BLaER1 treated with 17β-estradiol and CSF1 and Interleukin-3, amounts not matched to agents 10 nM and 100 nM (cell line): ENCODE results near the gene PAEP.
A peak's percentile ranks its signal among the peaks of the same experiment; 100 is the strongest.

ENCODE experiments used
- H3K27ac ChIP-seq, 11 experiments: shearing (Covaris generic); formaldehyde crosslinking; 2 replicates each; pipeline ENCODE4 v1.8.1; 2022
- H3K27me3 ChIP-seq, 11 experiments: shearing (Covaris generic); formaldehyde crosslinking; 2 replicates each; pipeline ENCODE4 v1.8.1; 2022
- H3K36me3 ChIP-seq, 11 experiments: shearing (Covaris generic); formaldehyde crosslinking; 2 replicates each; pipeline ENCODE4 v1.8.1; 2022
- H3K4me1 ChIP-seq, 10 experiments: shearing (Covaris generic); formaldehyde crosslinking; 2 replicates each; pipeline ENCODE4 v1.8.1; 2022
- H3K4me2 ChIP-seq, 11 experiments: shearing (Covaris generic); formaldehyde crosslinking; 2 replicates each; pipeline ENCODE4 v1.8.1; 2022
- H3K4me3 ChIP-seq, 10 experiments: shearing (Covaris generic); formaldehyde crosslinking; 2 replicates each; pipeline ENCODE4 v1.8.1; 2022
- H3K9ac ChIP-seq, 11 experiments: shearing (Covaris generic); formaldehyde crosslinking; 2 replicates each; pipeline ENCODE4 v1.8.1; 2022
- H3K9me3 ChIP-seq, 11 experiments: shearing (Covaris generic); formaldehyde crosslinking; replicated peaks in 1 of 11; 2 replicates each; pipeline ENCODE4 v1.8.1; 2022
- H4K20me1 ChIP-seq, 11 experiments: shearing (Covaris generic); formaldehyde crosslinking; 2 replicates each; pipeline ENCODE4 v1.8.1; 2022
- Cebpa-rat ChIP-seq, 11 experiments: shearing (Covaris generic); IDR thresholded peaks; 2 replicates each; pipeline ENCODE4 v1.8.1; 2022

Gene PAEP

DNA sequence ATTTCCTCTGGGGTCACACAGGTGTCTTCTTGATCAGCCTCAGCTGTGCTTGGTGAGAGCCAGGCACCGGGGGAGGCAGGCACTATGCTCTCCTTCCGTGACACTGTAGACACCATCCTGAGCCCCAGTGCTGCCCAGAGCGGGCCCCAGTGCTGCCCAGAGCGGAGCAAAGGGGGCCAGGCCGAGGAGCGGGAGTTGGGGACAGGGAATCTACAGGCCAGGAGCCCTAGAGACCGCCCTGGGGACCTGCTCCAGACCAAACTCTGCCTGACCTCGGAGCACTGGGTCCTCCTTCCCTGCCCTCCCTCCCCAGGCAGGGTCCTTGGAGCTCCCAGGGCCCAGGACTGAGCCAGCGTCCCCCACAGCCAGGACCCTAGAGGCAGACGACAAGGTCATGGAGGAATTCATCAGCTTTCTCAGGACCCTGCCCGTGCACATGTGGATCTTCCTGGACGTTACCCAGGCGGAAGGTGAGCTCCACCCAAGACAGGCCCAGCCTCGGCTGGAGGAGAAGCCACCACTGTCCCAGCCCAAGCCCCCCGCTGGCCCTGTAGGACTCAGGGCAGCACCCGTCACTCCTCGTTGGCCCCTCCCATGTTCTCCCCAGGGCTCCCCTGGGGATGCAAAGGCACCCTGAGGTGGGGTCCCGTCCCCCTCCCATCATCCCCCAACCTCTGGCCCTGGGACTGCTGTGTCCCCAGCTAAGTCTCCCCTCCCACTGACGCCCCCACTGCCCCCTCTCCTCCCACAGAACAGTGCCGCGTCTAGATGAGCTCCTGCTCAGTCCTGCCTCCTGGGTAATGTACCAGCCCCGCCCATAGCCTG, 30.2 kb downstream of the PAEP start:
- Histone ChIP-seq H3K9me3 (peaks cover 0 to 10% (median 0%) of the 10 kb centered on the region in 11 experiments; a peak in 1 of 22 replicates), H3K36me3 (no peaks in the 10 kb centered on the region), H3K4me3 (no peak overlapping the region), H3K27ac (no peak overlapping the region), H4K20me1 (no peaks in the 10 kb centered on the region), H3K4me2 (peak overlapping the region in 5 of 11 experiments; percentile 9 to 47 (median 21); a peak in 6 of 22 replicates), H3K4me1 (peaks cover 0 to 26% (median 16%) of the 10 kb centered on the region in 10 experiments; a peak in 13 of 20 replicates), H3K9ac (no peak overlapping the region), H3K27me3 (no peaks in the 10 kb centered on the region)
- no peak for TF ChIP-seq Cebpa-rat (IDR thresholded peaks at IDR 0.05)

DNA sequence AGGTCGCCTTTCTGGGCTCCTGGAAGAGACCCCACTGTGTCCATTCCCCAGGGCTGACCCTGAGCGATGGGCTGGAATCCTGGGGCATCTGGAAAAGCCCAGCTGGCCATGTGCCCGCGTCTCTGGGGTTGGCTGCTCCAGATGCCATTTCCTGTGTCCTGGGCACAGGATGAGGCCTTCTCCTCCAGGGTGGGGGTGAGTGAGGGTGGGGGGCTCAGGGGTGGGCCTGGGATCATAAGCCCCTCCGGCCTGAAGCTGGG, 30.7 kb downstream of the PAEP start:
- Histone ChIP-seq H3K27ac (no peak overlapping the region), H3K9ac (no peak overlapping the region), H3K4me3 (no peak overlapping the region), H3K9me3 (peaks cover 0 to 10% (median 0%) of the 10 kb centered on the region in 11 experiments; a peak in 1 of 22 replicates), H4K20me1 (no peaks in the 10 kb centered on the region), H3K4me1 (peaks cover 0 to 23% (median 15%) of the 10 kb centered on the region in 10 experiments; a peak in 12 of 20 replicates), H3K36me3 (no peaks in the 10 kb centered on the region), H3K27me3 (no peaks in the 10 kb centered on the region), H3K4me2 (no peak overlapping the region)
- TF ChIP-seq Cebpa-rat (IDR thresholded peaks at IDR 0.05) = no peak

DNA sequence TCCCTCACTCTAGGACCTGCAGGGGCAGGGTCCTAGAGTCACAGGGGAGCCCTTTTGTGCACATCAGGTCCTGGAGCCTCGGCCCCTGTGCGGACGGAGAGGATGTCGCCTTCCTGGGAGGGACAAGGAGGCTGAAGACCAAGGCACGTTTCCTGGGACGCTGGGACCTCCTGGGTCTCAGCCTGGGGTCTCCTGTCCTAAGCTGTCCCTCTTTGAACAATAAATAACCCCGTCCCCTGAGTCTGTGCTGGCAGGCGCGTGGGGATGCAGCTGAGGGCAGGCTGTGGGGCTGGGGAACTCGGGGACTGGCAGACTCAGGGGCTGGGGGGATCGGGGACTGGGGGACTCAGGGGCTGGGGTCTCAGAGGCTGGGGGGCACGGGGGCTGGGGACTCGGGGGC, 31.1 kb downstream of the PAEP start:
- Histone ChIP-seq H3K9ac (no peak overlapping the region), H3K36me3 (no peaks in the 10 kb centered on the region), H3K4me3 (no peak overlapping the region), H3K4me2 (no peak overlapping the region), H3K9me3 (peaks cover 0 to 10% (median 0%) of the 10 kb centered on the region in 11 experiments; a peak in 1 of 22 replicates), H3K4me1 (peaks cover 0 to 21% (median 14%) of the 10 kb centered on the region in 10 experiments; a peak in 12 of 20 replicates), H3K27ac (no peak overlapping the region), H3K27me3 (no peaks in the 10 kb centered on the region), H4K20me1 (no peaks in the 10 kb centered on the region)
- no peak for TF ChIP-seq Cebpa-rat (IDR thresholded peaks at IDR 0.05)

DNA sequence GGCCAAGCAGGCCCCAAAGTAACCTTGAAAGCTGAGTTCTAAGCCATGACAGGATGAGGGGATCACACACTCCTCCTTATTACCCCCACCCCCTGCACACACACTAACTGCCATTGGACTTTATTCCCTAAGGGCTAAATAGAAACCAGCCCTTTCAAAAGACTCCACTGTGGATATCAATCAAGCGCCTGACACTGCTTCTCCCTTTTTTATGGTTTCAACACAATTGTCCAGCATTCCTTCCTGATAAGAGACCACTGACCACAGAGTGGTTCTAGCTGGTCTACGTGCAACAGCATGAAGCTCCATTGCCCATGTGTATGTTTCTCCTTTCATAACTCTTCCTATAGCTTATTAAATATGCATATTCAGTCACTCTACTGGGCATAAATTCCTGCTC, 34.7 kb downstream of the PAEP start:
- H4K20me1 ChIP-seq = no peaks in the 10 kb centered on the region
- H3K4me2 ChIP-seq = peak overlapping the region in 8 of 11 experiments; percentile 24 to 57 (median 46); a peak in 14 of 22 replicates
- no peak for TF ChIP-seq Cebpa-rat (IDR thresholded peaks at IDR 0.05)
- H3K4me3 ChIP-seq = no peak overlapping the region
- H3K9ac ChIP-seq = no peak overlapping the region
- no peaks in the 10 kb centered on the region for H3K36me3 ChIP-seq
- peaks cover 0 to 10% (median 0%) of the 10 kb centered on the region in 11 experiments; a peak in 1 of 22 replicates for H3K9me3 ChIP-seq
- H3K4me1 ChIP-seq = peaks cover 0 to 17% (median 10%) of the 10 kb centered on the region in 10 experiments; a peak in 12 of 20 replicates
- no peaks in the 10 kb centered on the region for H3K27me3 ChIP-seq
- H3K27ac ChIP-seq = no peak overlapping the region

DNA sequence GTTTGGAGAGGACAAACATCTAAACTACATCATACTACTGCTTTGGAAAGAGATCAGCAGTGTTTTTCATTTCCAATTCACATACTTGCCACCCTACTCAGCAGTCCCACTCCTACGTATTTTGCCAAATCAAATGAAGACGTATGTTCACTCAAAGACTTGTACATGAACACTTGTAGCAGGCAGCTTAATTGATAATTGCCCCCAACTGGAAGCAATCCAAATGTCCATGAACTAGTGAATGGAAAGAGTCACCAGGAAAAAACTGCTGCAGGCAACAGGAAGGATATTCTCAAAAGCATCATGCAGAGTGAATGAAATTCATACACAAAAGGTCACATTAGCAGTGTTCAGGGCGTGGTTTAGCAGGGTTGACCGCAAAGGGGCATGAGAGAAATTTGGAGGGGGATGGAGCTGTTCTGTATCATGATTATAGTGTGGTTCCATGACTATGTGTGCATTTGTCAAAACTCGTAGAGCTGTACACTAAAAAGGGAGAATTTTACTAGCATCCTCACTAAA, 38.8 kb downstream of the PAEP start:
- Histone ChIP-seq H3K9ac (no peak overlapping the region), H3K36me3 (no peaks in the 10 kb centered on the region), H4K20me1 (peaks cover 0 to 6% (median 0%) of the 10 kb centered on the region in 11 experiments; a peak in 3 of 22 replicates), H3K27ac (no peak overlapping the region), H3K4me2 (no peak overlapping the region), H3K27me3 (no peaks in the 10 kb centered on the region), H3K4me1 (peaks cover 0 to 12% (median 7%) of the 10 kb centered on the region in 10 experiments; a peak in 12 of 20 replicates), H3K4me3 (no peak overlapping the region), H3K9me3 (0 out of 22 replicates have a peak, but pooled peaks cover 0 to 1% (median 0%) of the 10 kb centered on the region in 11 experiments)
- TF ChIP-seq Cebpa-rat (IDR thresholded peaks at IDR 0.05) = no peak

DNA sequence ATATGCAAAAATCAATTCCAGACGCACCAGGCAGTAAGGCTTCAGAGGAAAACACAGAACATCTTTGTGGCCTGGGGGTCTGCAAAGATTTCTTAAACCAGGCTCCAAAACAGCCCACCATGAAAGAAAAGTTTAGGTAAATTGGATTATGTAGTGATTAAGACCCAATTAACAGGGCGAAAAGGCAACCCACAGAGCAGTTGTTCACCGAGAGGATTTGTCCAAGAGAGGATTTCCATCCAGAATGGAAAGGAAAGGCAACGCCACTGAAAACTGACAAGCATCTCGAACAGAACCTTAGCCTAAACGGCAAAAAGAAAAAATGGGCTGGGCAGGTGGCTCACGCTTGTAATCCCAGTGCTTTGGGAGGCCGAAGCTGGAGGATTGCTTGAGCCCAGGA, 40.4 kb downstream of the PAEP start:
- H4K20me1 ChIP-seq = peaks cover 0 to 7% (median 0%) of the 10 kb centered on the region in 11 experiments; a peak in 4 of 22 replicates
- H3K4me3 ChIP-seq = no peak overlapping the region
- no peaks in the 10 kb centered on the region for H3K36me3 ChIP-seq
- no peaks in the 10 kb centered on the region for H3K9me3 ChIP-seq
- no peak overlapping the region for H3K27ac ChIP-seq
- H3K4me2 ChIP-seq = no peak overlapping the region
- H3K9ac ChIP-seq = no peak overlapping the region
- H3K4me1 ChIP-seq = no peaks in the 10 kb centered on the region
- no peak for TF ChIP-seq Cebpa-rat (IDR thresholded peaks at IDR 0.05)
- H3K27me3 ChIP-seq = no peaks in the 10 kb centered on the region

DNA sequence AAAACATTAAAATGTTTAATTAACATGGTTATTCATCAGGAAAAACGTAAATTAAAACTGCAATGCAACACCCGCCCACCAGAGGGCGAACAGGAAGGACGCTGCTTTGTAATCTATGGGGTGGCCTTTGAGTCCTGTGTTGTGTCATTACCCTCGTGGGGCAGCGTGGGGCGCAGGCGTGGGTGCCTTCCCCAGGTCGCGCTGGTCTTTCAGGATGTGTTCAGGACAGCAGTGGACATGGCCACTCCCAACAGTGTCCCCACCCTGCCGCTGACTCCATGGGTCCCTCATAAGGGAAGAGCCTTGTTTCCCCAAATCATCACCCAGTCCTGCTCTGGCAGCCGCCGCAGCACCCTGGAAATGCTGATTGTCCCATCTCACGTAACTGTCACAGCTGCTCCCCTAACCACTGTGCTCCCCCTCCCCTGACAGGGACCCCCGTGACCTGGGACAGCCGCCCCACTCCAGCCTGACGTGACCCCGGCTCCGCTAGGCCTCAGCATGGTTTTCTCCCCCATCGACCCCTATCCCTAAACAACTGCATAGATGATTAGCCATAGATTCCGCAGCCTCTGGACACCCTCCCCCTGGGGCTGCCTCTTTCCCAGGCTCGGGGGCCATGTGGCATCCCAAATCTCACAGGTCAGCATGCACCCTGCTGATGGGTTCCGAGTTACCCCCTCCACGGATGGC, 41.4 kb downstream of the PAEP start:
- H3K9me3 ChIP-seq = no peaks in the 10 kb centered on the region
- no peak overlapping the region for H3K4me3 ChIP-seq
- H4K20me1 ChIP-seq = peaks cover 0 to 14% (median 0%) of the 10 kb centered on the region in 11 experiments; a peak in 4 of 22 replicates
- H3K27me3 ChIP-seq = no peaks in the 10 kb centered on the region
- no peak overlapping the region for H3K27ac ChIP-seq
- H3K9ac ChIP-seq = no peak overlapping the region
- no peak for TF ChIP-seq Cebpa-rat (IDR thresholded peaks at IDR 0.05)
- H3K36me3 ChIP-seq = no peaks in the 10 kb centered on the region
- no peak overlapping the region; a peak in 1 of 22 replicates for H3K4me2 ChIP-seq
- H3K4me1 ChIP-seq = no peaks in the 10 kb centered on the region

DNA sequence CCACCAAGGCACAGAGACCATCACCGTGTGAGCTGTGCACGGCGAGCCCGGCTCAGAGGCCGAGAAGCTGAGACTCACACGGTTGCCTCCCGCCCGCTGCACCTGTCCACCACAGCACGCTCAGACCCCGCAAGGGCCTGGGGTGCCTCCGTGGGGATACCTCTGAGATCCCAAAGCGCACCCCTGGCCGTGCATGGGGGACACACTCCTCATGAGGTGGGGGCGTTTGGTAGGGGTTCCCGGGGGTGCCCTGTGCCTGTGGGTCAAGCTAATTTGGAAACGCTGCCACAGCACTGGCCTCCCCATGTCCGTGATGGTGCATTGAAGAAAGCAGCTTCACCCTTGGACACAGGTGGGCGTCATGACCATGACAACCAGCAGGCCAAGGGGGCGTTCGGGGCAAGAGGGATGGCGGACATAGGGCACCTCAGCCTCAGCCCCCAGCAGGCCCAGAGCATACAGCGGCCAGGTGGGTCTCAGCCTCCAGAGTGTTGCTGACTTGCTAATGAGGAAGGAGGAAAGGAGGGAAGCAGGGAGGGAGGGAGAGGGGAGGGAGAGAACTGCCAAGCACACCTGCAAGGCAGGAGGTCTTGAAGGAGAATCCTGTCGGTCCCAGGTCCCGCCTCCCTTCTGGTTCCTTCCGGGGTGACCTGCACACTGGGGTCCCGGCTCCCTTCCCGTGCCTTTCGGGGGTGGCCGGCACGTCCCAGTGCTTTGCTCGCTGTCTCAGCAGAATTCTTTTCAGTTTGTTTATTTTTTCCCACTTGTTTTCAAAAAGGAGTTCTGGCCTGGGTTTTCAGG, 43.1 kb downstream of the PAEP start:
- Histone ChIP-seq H3K9ac (no peak overlapping the region), H3K4me2 (no peak overlapping the region), H3K9me3 (no peaks in the 10 kb centered on the region), H3K36me3 (no peaks in the 10 kb centered on the region), H3K4me3 (no peak overlapping the region), H3K27me3 (no peaks in the 10 kb centered on the region), H4K20me1 (peaks cover 0 to 16% (median 0%) of the 10 kb centered on the region in 11 experiments; a peak in 4 of 22 replicates), H3K27ac (no peak overlapping the region), H3K4me1 (0 out of 20 replicates have a peak, but pooled peaks cover 0 to 4% (median 0%) of the 10 kb centered on the region in 10 experiments)
- no peak for TF ChIP-seq Cebpa-rat (IDR thresholded peaks at IDR 0.05)
